H1 (cell line): ENCODE results near the gene SRSF12.

ENCODE experiments used
- GTF2F1 ChIP-seq: IDR thresholded peaks from 2 replicates; pipeline ENCODE4 v1.6.1; 2012; ENCODE audit warnings: low read depth, low read length, improper control_type of control experiment, borderline replicate concordance
- POLR2A ChIP-seq, 2 experiments: IDR thresholded peaks; 1 replicate in 1 of 2; 2 replicates in 1 of 2; pipeline ENCODE4 v1.6.1; 2011; ENCODE audit warnings: low read depth in 2 of 2, low read length in 2 of 2, mild to moderate bottlenecking in 2 of 2; ENCODE audit errors: control extremely low read depth in 1 of 2
- POLR2AphosphoS5 ChIP-seq: IDR thresholded peaks from 2 replicates; pipeline ENCODE4 v1.6.1; 2011; ENCODE audit warnings: low read depth, low read length
- TF ChIP-seq, protein P1 (sequence below), 3 experiments: IDR thresholded peaks; 1 replicate in 2 of 3; 2 replicates in 1 of 3; pipeline versions ENCODE4 v1.5.1 to v1.6.1; 2011; ENCODE audit warnings: low read length in 3 of 3, mild to moderate bottlenecking in 3 of 3, inconsistent platforms in 2 of 3, low read depth in 1 of 3, moderate library complexity in 1 of 3; ENCODE audit not compliant: insufficient read depth in 1 of 3; ENCODE audit errors: control extremely low read depth in 1 of 3

DNA sequence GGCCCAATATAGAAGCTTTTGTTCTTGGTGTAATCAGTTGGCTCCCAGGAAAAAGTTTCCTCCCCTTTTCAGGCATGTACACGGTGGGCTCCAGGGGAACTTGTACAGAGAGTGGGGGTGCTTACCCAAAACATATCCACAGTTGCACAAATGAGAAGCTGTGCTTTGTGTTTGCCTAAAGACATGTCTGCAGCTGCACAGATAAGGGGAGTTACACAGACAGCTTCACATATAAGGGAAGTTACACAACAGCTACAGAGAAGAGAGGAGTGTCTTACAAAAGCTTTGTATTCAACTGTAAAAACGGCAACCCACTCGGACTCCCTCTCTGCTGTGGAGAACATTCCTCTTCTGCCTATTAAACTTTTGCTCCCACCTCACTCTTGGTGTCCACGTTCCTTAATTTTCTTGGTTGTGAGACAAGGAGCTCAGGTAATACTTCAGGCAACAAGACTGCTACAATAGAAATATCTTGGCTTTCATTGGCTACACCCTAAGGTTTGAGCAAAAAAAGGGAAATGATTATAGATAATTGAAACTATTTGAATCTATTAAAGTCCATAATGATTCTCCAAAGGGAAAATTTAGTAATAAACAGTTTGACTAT is 44.8 kb downstream of the SRSF12 start:
- TF ChIP-seq GTF2F1 (no peak), POLR2A (IDR thresholded peaks at IDR 0.05; ENCODE audit: control extremely low read depth in 1 of 2, low read depth in 2 of 2, low read length in 2 of 2) (no peak), POLR2AphosphoS5 (no peak)
- TF ChIP-seq, protein P1, sequence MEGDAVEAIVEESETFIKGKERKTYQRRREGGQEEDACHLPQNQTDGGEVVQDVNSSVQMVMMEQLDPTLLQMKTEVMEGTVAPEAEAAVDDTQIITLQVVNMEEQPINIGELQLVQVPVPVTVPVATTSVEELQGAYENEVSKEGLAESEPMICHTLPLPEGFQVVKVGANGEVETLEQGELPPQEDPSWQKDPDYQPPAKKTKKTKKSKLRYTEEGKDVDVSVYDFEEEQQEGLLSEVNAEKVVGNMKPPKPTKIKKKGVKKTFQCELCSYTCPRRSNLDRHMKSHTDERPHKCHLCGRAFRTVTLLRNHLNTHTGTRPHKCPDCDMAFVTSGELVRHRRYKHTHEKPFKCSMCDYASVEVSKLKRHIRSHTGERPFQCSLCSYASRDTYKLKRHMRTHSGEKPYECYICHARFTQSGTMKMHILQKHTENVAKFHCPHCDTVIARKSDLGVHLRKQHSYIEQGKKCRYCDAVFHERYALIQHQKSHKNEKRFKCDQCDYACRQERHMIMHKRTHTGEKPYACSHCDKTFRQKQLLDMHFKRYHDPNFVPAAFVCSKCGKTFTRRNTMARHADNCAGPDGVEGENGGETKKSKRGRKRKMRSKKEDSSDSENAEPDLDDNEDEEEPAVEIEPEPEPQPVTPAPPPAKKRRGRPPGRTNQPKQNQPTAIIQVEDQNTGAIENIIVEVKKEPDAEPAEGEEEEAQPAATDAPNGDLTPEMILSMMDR (IDR thresholded peaks at IDR 0.05; ENCODE audit: control extremely low read depth in 1 of 3, insufficient read depth in 1 of 3, low read depth in 1 of 3, low read length in 3 of 3): no peak
